ENCODE data around the gene WDFY1. TPM values are rescaled to one million over a fixed set of nuclear protein-coding genes. Genes with fewer than 3 reads are reported as not detected.

WDFY1 gene
- total RNA-seq, 4 donors from 2014 or later: 12.0 to 25.7 (median 17.1) TPM

DNA sequence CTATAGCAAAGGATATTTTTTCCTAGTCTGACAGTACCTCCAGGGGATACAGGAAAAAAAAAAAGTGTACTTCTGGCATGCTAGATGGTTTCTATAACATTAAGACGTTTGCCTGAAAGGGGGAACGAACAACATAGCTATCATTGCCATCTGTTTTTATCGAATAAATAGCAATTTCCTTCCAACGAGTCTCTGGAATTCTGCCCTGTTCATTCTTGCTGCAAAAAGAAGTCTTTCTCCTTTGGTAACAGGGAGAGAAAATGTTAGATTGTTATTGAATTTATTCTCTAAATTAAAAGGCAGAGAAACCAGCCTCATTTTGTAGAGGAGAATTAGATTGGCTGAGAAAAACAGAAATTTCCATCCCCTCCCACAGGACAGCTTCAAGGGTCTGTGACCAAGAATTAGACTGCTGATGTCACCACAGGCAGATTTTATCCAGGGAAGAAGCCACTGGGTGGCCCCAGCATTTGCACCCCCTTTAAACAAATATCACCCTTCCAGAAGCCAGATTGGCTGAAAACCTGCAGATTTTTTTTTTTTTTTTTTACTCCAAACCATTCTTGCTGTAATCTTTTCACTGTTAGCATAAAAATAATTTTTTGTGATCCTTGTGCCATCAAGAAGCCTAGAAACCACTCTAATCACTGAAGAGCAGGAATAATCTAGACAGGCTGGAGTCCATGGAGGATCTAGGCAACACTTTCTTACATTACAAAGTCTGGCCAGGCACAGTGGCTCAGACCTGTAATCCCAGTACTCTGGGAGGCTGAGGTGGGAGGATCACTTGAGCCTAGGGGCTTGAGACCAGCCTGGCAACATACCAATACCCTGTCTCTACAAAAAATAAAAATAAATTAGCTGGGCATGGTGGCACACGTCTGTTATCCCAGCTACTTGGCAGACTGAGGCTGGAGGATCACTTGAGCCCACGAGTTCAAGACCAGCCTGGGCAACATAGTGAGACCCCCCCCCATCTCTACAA, 12.0 kb downstream of the WDFY1 start:
- no peaks in the 10 kb centered on the region for H3K9me3 ChIP-seq
- in situ Hi-C loops (cut with MboI; ENCODE audit: low sequenced_read_pairs in 4 of 4) (no loop called here), intact Hi-C loops (cut with DNase I; ENCODE audit: low total_unique reads) (no loop called here)
- H3K36me3 ChIP-seq: no peaks in the 10 kb centered on the region
- no peaks in the 10 kb centered on the region for H3K27me3 ChIP-seq
- TF ChIP-seq POLR2A (IDR thresholded peaks at IDR 0.05): no peak
- TF ChIP-seq, protein P1, sequence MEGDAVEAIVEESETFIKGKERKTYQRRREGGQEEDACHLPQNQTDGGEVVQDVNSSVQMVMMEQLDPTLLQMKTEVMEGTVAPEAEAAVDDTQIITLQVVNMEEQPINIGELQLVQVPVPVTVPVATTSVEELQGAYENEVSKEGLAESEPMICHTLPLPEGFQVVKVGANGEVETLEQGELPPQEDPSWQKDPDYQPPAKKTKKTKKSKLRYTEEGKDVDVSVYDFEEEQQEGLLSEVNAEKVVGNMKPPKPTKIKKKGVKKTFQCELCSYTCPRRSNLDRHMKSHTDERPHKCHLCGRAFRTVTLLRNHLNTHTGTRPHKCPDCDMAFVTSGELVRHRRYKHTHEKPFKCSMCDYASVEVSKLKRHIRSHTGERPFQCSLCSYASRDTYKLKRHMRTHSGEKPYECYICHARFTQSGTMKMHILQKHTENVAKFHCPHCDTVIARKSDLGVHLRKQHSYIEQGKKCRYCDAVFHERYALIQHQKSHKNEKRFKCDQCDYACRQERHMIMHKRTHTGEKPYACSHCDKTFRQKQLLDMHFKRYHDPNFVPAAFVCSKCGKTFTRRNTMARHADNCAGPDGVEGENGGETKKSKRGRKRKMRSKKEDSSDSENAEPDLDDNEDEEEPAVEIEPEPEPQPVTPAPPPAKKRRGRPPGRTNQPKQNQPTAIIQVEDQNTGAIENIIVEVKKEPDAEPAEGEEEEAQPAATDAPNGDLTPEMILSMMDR (IDR thresholded peaks at IDR 0.05 in 4 of 5, conservative IDR thresholded peaks at IDR 0.05 in 1 of 5): no peak
- H3K4me1 ChIP-seq: peaks cover 75 to 78% of the 10 kb centered on the region in 2 donors
- ATAC-seq: no peak
- DNase-seq: no peak
- peak overlapping the region; percentile 71 to 80 (median 75) for H3K27ac ChIP-seq
- no peak overlapping the region for H3K4me3 ChIP-seq

DNA sequence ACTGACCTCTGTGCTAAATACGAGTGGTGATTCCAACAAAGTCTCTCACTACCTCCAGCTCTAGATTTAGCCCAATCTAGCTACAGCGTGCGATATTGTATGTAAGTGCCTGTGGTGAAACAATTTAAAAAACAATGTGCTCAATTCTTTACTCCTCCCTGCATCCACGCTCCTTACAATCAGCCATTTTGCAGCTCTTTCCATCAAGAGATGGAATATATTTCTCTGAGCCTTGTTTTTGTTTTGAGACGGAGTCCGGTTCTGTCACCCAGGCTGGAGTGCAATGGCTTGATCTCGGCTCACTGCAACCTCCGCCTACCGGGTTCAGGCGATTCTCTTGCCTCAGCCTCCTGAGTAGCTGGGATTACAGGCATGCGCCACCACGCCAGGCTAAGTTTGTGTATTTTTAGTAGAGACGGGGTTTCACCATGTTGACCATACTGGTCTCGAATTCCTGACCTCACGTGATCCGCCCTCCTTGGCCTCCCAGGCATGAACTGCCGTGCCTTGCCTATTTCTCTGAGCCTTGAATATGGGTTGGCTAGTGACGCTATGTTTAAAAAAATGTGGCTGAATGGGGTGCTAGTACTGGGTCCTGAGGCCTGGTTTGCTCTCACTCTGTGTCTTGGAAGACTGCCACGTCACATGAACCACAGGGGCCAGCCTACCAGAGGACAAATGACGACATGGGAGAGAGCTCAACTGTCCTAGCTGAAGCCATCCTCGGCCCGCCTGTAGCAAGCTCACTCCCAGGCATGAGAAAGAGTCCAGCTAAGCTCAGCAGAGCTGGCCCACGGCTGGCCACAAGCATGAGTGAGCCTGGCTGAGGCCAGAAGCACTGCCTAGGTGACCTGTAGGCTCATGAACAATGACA, 14.8 kb downstream of the WDFY1 start:
- in situ Hi-C loops (cut with MboI; ENCODE audit: low sequenced_read_pairs in 4 of 4) (no loop called here), intact Hi-C loops (cut with DNase I; ENCODE audit: low total_unique reads) (loop anchor here (2.0 kb wide), 1 partner anchor 14 kb away; the partner anchor contains the start of gene WDFY1)
- Histone ChIP-seq H3K27ac (peak overlapping the region; percentile 66 to 80 (median 75)), H3K36me3 (no peaks in the 10 kb centered on the region), H3K9me3 (no peaks in the 10 kb centered on the region), H3K4me3 (no peak overlapping the region), H3K27me3 (no peaks in the 10 kb centered on the region), H3K4me1 (peaks cover 47 to 54% of the 10 kb centered on the region in 2 donors)
- ATAC-seq (peak; percentile 86 to 95), DNase-seq (peak; percentile 67 to 91)
- TF ChIP-seq POLR2A (IDR thresholded peaks at IDR 0.05): peak; percentile 42 to 46
- TF ChIP-seq, protein P1 (IDR thresholded peaks at IDR 0.05 in 4 of 5, conservative IDR thresholded peaks at IDR 0.05 in 1 of 5): no peak

DNA sequence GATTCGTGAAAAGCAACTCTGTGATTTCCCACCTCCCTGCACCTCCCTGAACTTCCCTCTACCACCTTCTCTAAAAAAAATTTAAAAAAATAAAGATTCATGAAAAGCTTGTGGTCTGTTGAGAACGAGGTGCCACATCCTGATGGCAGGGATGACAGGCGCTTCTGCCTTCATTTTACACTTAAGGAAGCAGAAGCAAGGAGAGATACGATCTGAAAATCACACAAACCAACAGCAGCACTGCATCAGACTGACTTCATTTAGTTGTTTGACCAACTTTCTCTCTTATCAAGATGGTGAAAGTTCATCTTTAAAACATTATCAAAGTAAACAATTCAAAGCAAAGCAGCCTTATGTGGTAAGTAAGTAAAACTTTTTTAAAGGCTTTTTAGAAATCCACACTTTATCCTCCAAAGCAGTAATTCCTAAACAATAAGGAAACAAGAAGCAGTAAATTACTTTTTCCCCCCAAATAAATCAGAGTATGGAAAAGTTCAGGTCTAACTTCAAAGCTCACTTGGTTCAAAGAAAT, 15.5 kb downstream of the WDFY1 start:
- no peak for TF ChIP-seq POLR2A (IDR thresholded peaks at IDR 0.05)
- TF ChIP-seq, protein P1 (IDR thresholded peaks at IDR 0.05 in 4 of 5, conservative IDR thresholded peaks at IDR 0.05 in 1 of 5): no peak
- no peak overlapping the region for H3K4me3 ChIP-seq

DNA sequence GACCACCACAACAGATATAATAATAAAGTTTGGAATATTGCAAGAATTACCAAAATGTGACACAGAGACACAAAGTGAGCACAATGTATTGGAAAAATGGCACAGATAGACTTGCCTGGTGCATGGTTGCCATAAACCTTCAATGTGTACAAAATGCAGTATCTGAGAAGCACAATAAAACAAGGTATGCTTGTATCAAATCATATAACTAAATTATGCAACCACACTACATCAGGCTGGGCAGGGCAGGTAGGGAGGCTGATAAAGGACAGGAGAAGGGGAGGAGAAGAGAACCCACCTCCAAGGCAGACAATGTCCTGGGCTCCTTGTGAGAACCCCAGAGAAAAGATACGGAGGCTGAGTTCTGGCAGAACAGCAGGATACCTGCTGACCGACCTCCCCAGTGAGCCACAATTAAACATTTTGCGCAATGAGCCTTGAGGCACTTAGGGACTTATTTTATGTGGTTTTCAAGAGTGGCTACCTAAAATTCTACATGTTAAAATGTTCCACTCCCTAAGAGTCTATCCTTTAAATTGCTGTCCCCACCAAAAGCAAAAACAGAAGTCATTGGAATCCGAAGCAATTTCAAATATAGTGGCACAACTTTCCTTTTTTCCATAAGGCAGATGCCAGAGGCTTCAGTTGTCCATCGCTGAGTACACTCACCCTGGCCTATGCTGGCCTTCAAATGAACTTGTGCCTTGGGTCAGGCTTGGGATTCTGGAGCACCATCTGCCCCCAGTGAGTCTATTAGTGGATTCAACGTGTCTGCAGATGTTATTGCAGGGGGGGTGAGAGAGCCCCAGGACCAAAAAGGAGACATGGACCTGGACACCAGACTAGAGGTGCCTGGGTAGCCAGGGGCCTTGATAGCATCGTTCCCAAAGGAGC, 16.8 kb downstream of the WDFY1 start:
- Histone ChIP-seq H3K4me1 (peaks cover 30 to 36% of the 10 kb centered on the region in 2 donors), H3K27ac (peak overlapping the region in 1 of 4 donors; percentile 80), H3K27me3 (no peaks in the 10 kb centered on the region), H3K36me3 (no peaks in the 10 kb centered on the region), H3K4me3 (no peak overlapping the region), H3K9me3 (no peaks in the 10 kb centered on the region)
- intact Hi-C loops (cut with DNase I; ENCODE audit: low total_unique reads) (no loop called here), in situ Hi-C loops (cut with MboI; ENCODE audit: low sequenced_read_pairs in 4 of 4) (no loop called here)
- TF ChIP-seq POLR2A (IDR thresholded peaks at IDR 0.05): no peak
- TF ChIP-seq, protein P1 (IDR thresholded peaks at IDR 0.05 in 4 of 5, conservative IDR thresholded peaks at IDR 0.05 in 1 of 5): no peak
- no peak for ATAC-seq
- DNase-seq: no peak

More for the DNA sequence above, 15.5 kb downstream of the WDFY1 start:
- Histone ChIP-seq H3K9me3 (no peaks in the 10 kb centered on the region), H3K36me3 (no peaks in the 10 kb centered on the region), H3K4me1 (peaks cover 40 to 47% of the 10 kb centered on the region in 2 donors), H3K27me3 (no peaks in the 10 kb centered on the region), H3K27ac (peak overlapping the region; percentile 66 to 80 (median 75))
- intact Hi-C loops (cut with DNase I; ENCODE audit: low total_unique reads): loop anchor here (2.0 kb wide), 1 partner anchor 15 kb away; the partner anchor contains the start of gene WDFY1
- in situ Hi-C loops (cut with MboI; ENCODE audit: low sequenced_read_pairs in 4 of 4): no loop called here
- DNase-seq (no peak), ATAC-seq (no peak)
